ENCODE results near the gene P2RY12.

- no peak for TF ChIP-seq EZH2 (IDR thresholded peaks at IDR 0.05; ENCODE audit: low read length, missing control alignments)
- TF ChIP-seq, protein P1, sequence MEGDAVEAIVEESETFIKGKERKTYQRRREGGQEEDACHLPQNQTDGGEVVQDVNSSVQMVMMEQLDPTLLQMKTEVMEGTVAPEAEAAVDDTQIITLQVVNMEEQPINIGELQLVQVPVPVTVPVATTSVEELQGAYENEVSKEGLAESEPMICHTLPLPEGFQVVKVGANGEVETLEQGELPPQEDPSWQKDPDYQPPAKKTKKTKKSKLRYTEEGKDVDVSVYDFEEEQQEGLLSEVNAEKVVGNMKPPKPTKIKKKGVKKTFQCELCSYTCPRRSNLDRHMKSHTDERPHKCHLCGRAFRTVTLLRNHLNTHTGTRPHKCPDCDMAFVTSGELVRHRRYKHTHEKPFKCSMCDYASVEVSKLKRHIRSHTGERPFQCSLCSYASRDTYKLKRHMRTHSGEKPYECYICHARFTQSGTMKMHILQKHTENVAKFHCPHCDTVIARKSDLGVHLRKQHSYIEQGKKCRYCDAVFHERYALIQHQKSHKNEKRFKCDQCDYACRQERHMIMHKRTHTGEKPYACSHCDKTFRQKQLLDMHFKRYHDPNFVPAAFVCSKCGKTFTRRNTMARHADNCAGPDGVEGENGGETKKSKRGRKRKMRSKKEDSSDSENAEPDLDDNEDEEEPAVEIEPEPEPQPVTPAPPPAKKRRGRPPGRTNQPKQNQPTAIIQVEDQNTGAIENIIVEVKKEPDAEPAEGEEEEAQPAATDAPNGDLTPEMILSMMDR (conservative IDR thresholded peaks at IDR 0.05 in 1 of 2, IDR thresholded peaks at IDR 0.05 in 1 of 2; ENCODE audit: low read depth in 1 of 2, low read length in 2 of 2), result no peak
Observed at GRCh38 chr3:151345859-151346258, 38.7 kb downstream of the P2RY12 start.

All from fibroblast of lung (primary cell).